DND-41 (cell line): Measurements from ENCODE around the gene LRRC15.

Experiments used
- ATAC-seq: fragments of 200-7000 bp; cut with Tn5 transposase; 3 replicates; pipeline ENCODE4 v1.9.1; 2021; ENCODE audit warnings: low read depth; ENCODE audit not compliant: insufficient read depth
- DNase-seq: peaks from one replicate; pipeline ENCODE4 v3.0.0-alpha.2; 2020
- H2AFZ ChIP-seq: 2 replicates; pipeline ENCODE4 v1.6.0; 2012; ENCODE audit warnings: low read depth, low read length
- H3K27ac ChIP-seq: 2 replicates; pipeline ENCODE4 v1.5.1; 2012; ENCODE audit warnings: low read length, inconsistent platforms
- H3K27me3 ChIP-seq: fragments of 200-600 bp; sonication (generic); 2 replicates; pipeline ENCODE4 v1.6.0; 2012; ENCODE audit warnings: low read length, mild to moderate bottlenecking, inconsistent platforms; ENCODE audit not compliant: insufficient read depth, poor library complexity
- H3K36me3 ChIP-seq: 2 replicates; pipeline ENCODE4 v1.5.1; 2012; ENCODE audit warnings: low read length, inconsistent platforms; ENCODE audit not compliant: insufficient read depth
- H3K4me1 ChIP-seq: 2 replicates; pipeline ENCODE4 v1.5.1; 2012; ENCODE audit warnings: mild to moderate bottlenecking, low read length; ENCODE audit not compliant: insufficient read depth
- H3K4me2 ChIP-seq: 2 replicates; pipeline ENCODE4 v1.6.0; 2012; ENCODE audit warnings: mild to moderate bottlenecking, moderate library complexity, low read length, inconsistent platforms; ENCODE audit not compliant: insufficient read depth
- H3K4me3 ChIP-seq, 2 experiments: fragments of 200-600 bp in 1 of 2; shearing (Covaris generic) in 1 of 2; 2 replicates each; pipeline ENCODE4 v1.5.1; 2012 to 2016; ENCODE audit warnings: inconsistent platforms in 2 of 2, low read length in 2 of 2, mild to moderate bottlenecking in 2 of 2, low read depth in 1 of 2, moderate library complexity in 1 of 2
- H3K79me2 ChIP-seq: 2 replicates; pipeline ENCODE4 v1.6.0; 2012; ENCODE audit warnings: low read length, inconsistent platforms; ENCODE audit not compliant: insufficient read depth
- H3K9ac ChIP-seq: 2 replicates; pipeline ENCODE4 v1.6.0; 2012; ENCODE audit warnings: low read depth, mild to moderate bottlenecking, inconsistent platforms, low read length, moderate library complexity
- H3K9me3 ChIP-seq: 2 replicates; pipeline ENCODE4 v1.5.1; 2012; ENCODE audit warnings: low read length, moderate library complexity, mild to moderate bottlenecking, inconsistent platforms; ENCODE audit not compliant: insufficient read depth, severe bottlenecking
- H4K20me1 ChIP-seq: 2 replicates; pipeline ENCODE4 v1.6.0; 2012; ENCODE audit warnings: low read length; ENCODE audit not compliant: insufficient read depth
- EZH2 ChIP-seq: IDR thresholded peaks from 3 replicates; pipeline ENCODE4 v1.6.1; 2012; ENCODE audit warnings: borderline replicate concordance, low read depth, mild to moderate bottlenecking, moderate library complexity, low read length, inconsistent platforms; ENCODE audit not compliant: severe bottlenecking
- TF ChIP-seq, protein P1 (sequence below): IDR thresholded peaks from 2 replicates; pipeline ENCODE4 v1.5.1; 2012; ENCODE audit warnings: borderline replicate concordance, low read length, moderate library complexity, mild to moderate bottlenecking; ENCODE audit not compliant: poor library complexity, severe bottlenecking; ENCODE audit errors: extremely low read depth

The LRRC15 gene

DNA sequence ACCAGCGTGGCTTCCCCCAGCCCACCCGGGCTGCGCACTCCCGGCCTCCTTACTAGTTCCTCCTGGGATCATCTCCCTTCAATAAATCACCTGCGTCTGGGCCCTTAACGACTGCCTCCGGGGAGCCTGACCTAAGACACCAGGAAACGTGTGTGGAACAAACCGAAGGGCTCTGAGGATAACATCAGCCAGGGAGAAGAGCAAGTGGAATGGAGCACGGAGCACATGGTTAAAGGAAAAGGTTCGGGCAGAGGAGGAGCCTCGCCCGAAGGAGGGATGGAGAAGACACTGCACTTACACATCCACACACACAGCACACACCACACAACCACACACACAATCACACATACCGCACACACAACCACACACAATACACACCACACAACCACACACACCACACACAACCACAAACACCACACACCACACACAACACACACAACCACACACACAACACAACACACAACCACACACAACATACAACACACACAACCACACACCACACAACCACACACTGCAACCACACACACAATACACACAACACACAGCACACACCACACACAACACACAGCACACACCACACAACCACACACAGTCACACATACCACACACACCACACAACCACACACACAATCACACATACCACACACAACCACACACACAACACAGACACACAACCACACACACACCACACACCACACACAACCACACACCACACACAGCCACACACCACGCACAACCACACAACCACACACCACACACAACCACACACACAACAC lies 43.2 kb downstream of the LRRC15 start:
- Histone ChIP-seq H3K9ac (no peak overlapping the region), H2AFZ (no peak overlapping the region), H3K4me3 (no peak overlapping the region), H3K4me1 (no peaks in the 10 kb centered on the region), H3K4me2 (no peak overlapping the region), H3K79me2 (no peaks in the 10 kb centered on the region), H3K27ac (no peak overlapping the region), H4K20me1 (peaks cover 3% of the 10 kb centered on the region), H3K9me3 (no peaks in the 10 kb centered on the region), H3K27me3 (no peaks in the 10 kb centered on the region), H3K36me3 (no peaks in the 10 kb centered on the region)
- ATAC-seq (no peak), DNase-seq (no peak)
- TF ChIP-seq, protein P1, sequence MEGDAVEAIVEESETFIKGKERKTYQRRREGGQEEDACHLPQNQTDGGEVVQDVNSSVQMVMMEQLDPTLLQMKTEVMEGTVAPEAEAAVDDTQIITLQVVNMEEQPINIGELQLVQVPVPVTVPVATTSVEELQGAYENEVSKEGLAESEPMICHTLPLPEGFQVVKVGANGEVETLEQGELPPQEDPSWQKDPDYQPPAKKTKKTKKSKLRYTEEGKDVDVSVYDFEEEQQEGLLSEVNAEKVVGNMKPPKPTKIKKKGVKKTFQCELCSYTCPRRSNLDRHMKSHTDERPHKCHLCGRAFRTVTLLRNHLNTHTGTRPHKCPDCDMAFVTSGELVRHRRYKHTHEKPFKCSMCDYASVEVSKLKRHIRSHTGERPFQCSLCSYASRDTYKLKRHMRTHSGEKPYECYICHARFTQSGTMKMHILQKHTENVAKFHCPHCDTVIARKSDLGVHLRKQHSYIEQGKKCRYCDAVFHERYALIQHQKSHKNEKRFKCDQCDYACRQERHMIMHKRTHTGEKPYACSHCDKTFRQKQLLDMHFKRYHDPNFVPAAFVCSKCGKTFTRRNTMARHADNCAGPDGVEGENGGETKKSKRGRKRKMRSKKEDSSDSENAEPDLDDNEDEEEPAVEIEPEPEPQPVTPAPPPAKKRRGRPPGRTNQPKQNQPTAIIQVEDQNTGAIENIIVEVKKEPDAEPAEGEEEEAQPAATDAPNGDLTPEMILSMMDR = no peak
- no peak for TF ChIP-seq EZH2

DNA sequence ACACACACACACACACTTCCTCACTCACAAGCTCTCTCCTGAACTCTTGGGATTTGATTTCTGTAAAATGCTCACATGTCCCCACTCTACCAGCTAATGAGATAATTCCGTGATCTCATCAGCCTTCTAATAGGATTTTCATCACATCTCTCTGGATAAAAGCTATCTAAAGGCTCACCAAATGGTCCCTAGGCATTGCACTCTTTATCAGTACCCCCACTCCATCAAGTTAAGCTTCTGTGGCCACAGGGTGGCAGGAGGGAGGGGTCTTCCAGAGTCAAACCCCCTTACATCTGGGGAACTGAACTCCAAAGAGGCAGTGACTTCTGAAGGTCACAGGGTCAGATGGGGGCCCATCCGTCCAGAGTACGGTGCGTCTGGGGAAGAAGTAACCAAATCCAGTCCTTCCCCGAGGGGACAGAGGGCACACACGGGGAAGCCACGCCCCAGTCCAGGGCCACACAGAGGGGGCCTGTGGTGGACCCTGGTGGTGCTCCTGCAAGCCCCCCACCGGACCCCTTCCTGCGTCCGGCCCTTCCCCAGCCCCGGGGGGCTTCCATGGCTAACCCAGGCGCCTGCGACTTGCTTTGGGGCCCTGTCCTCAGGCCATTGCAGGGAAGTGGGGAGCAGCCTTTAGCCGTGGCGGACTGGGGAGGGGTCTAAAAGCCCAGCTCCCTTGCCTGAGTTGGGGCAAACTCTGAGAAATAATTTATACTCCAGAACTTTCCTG lies 44.0 kb downstream of the LRRC15 start:
- Histone ChIP-seq H3K36me3 (no peaks in the 10 kb centered on the region), H4K20me1 (peaks cover 3% of the 10 kb centered on the region), H3K9me3 (no peaks in the 10 kb centered on the region), H2AFZ (no peak overlapping the region), H3K79me2 (no peaks in the 10 kb centered on the region), H3K27me3 (no peaks in the 10 kb centered on the region), H3K4me1 (no peaks in the 10 kb centered on the region), H3K9ac (no peak overlapping the region), H3K27ac (no peak overlapping the region), H3K4me3 (no peak overlapping the region), H3K4me2 (no peak overlapping the region)
- 0 out of 3 replicates have a peak, but pooled peaks have one; percentile 3 for ATAC-seq
- TF ChIP-seq EZH2 = no peak
- TF ChIP-seq, protein P1 = peak; percentile 33
- no peak for DNase-seq

DNA sequence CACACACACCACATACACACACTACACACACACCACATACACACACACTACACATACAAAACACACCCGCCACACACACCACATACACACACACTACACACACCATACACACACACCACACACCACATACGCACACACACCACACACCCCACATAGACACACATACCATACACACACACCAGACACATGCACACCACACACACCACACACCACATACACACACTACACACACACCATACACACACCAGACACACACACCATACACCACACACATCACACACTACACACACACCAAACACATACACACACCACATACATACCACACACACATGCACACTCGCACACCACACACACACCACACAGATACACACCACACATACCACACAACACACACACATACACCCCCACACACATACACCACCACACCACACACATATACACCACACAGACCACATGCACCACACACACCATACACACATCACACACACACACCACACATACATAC lies 44.7 kb downstream of the LRRC15 start:
- H4K20me1 ChIP-seq = peaks cover 3% of the 10 kb centered on the region
- no peaks in the 10 kb centered on the region for H3K4me1 ChIP-seq
- no peak overlapping the region for H3K9ac ChIP-seq
- DNase-seq (no peak), ATAC-seq (no peak)
- TF ChIP-seq, protein P1 = no peak
- no peak for TF ChIP-seq EZH2
- no peaks in the 10 kb centered on the region for H3K27me3 ChIP-seq
- no peak overlapping the region for H2AFZ ChIP-seq
- no peak overlapping the region for H3K4me3 ChIP-seq
- no peaks in the 10 kb centered on the region for H3K9me3 ChIP-seq
- H3K4me2 ChIP-seq = no peak overlapping the region
- no peak overlapping the region for H3K27ac ChIP-seq
- no peaks in the 10 kb centered on the region for H3K79me2 ChIP-seq
- H3K36me3 ChIP-seq = no peaks in the 10 kb centered on the region
